Measurements from ENCODE around the gene TPP1.

The TPP1 gene

DNA sequence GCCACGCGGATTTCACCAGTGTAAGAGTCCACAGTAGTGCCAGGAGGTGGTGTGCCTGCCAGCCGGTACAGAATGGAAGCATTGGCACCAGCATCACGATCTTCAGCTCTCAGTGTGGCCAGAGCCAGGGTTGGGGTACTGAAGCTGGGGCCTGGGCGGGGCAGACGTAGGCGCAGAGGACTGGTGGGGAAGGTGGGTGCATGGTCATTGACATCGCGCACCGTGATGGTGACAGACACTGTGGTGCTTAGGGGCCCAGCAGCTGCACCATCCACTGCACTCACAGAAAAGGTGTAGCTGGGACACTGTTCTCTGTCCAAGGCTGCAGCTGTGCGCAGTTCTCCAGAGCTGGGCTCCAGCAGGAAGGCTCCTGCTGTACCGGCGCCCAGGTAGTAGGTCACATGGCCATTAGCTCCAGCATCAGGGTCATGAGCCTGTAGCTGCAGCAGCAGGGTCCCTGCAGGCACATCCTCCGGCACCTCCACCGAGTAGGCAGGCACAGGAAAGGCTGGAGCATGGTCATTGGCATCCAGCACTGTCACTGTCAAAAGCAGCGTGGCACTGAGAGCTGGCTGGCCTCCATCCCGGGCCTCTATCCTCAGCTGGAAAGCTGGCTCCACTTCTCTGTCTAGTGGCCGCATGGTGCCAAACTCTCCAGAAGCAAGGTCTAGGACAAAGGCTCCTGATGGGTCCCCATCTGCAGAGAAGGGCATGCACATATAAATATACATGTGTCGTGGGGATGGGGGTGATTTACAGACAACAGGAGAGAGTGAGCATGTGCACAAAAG, 7.9 kb upstream of the TPP1 start:
- no peak for DNase-seq

DNA sequence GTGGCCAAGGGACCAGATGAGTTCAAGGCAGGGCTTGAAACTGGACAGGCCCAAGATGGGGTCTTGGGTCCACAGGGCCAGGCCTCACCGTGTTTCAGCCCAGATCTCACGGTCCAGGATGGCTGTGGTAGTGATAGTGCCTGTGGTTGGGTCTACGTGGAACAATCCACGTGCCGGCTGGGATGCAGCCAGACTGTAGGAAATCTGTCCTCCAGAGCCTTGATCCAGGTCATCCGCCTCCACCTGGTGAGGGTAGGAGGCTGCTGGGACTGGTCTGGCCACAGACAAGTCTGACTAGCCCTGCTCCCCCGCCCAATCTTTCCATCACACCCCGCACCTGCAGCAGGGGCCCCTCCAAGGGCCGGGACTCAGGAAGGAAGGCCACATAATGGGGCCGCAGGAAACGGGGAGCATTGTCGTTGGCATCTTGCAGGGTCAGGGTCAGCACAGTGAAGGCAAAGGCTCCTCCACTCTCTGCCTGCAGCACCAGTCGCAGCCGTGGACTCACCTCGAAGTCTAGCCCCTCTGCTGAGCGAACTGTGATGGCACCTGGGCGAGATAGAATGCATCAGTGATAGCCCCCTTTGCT, 6.7 kb upstream of the TPP1 start:
- no peak for DNase-seq

DNA sequence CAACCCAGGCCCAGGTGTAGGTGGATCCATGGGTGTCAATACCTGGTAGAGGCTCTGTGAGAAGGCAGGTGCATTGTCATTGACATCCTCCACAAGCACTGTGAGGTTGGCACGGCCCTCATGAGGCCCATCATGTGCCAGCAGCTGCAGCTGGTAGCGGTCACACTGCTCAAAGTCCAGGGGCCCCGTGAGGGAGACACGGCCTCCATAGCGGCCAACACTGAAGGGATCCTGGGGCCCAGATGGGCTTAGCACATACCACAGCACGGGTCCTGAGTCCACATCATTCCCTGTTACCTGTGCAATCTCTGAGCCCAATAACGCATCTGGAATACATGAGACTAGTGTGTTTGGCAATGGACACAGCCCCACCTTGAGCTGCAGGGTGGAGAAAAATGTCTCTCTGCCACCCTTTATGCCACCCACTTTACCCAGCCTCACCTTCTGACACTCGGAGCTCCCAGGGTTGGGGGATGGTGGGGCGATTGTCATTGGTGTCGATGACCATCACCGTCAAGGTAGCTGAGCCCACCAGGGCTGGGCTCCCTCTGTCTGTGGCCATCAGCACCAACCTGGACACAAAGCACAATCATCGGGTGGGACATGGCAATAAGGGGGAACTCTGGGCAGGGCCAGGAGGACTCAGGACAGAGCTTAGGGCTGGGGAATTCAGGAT, 6.1 kb upstream of the TPP1 start:
- DNase-seq: no peak

DNA sequence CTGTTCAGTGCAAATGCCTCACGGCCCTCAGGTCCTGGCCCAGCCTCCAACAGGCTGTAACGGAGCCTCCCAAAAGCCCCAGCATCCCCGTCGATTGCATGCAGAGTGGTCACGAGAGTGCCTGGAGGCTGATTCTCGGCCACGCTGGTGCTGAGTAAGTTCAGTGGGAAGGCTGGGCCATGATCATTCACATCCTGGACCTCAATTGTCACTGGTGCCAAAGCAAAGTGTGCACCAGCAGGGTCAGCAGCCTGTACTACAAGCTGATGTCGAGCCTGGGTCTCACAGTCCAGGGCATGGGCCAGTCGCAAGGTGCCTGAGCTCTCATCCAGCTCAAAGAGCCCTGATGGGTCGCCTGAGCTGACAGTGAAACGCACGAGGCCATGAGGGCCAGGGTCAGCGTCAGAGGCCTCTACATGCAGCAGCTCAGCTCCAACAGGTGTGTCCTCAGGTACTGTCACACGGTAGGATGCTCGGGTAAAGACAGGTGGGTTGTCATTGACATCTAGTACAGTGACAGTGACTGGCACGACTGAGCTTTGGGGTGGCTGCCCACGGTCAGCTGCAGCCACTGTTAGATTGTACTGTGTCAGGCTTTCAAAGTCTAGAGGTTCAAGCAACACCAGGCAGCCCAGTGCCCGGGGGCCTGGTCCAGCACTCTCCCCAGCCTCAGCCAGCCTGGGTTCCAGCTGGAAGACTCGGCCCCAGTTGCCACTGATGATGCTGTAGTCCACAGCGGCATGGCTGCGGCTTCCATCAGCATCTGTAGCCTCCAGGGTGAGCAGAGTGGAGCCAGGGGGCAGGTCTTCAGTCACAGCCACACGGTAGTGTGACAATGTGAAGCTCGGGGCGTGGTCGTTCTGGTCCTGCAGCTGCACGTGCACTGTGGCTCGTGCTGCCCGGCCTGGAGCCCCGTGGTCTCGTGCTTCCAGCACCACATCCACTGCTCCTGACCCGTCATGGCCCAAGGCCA, 4.5 kb upstream of the TPP1 start:
- no peak for DNase-seq

DNA sequence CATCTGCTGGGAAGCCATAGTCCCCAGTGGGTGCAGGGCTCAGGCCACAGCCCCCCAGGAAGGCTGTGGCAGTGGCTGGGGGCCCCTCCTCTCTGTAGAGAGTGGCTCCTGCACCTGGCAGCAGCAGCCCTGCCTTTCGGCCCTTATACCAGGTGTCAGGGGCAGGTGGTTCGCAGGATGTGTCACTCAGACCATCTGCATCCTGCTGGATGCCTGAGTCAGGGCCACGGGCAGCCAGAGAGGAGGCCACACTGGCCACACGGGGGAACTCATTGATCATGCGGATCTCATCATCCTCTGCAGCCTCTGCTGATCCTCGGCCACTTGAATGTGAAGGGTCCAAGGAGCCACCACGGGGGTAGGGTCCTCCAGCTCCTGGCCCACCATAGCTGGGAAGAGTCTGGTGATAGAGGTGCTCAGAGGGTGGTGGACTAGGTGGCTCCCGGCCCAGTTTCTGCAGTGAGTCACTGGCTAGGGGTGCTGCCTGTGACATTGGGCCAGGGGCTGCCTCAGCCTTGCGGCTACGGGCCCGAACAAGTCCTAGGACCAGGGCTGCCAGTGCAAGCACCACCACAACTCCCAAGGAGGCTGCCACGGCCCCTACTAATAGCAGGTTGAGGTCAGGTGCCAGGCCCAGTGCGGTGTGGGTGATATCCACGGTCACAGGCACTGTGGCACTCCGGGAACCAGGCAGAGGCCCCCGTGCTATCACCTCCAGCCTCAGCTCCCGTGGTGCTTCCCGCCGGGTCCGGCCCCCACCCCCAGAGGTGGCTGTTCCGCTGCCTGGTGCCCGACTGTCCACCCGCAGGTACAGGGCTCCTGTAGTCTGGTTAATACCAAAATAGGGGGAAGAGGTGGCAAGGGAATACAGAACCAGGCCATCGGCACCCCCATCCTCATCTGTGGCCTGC, 3.3 kb upstream of the TPP1 start:
- DNase-seq: no peak

DNA sequence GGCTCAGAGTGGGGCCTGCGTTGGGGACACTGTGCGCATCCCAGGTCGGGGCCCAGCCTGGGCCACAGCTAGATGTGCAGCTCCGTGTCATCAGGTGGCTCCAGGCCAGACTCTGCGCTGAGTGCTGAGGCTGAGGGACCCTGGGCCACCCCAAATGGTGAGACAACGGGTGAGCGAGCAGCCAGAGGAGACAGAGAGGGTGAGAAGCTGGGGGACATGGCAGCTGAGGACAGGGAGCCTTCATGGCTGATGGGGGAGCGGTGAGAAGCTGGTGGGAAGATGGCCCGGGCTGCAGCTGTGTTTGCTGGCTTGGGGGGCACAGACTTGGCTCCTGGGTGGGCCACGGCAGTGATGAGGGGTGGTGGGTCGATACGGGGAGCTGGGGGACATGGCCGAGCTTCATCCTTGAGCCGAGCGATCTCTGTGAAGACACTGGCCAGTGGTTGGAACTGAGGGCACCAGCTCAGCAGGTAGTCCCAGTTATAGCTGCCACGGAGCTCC, 2.5 kb upstream of the TPP1 start:
- DNase-seq: no peak

DNA sequence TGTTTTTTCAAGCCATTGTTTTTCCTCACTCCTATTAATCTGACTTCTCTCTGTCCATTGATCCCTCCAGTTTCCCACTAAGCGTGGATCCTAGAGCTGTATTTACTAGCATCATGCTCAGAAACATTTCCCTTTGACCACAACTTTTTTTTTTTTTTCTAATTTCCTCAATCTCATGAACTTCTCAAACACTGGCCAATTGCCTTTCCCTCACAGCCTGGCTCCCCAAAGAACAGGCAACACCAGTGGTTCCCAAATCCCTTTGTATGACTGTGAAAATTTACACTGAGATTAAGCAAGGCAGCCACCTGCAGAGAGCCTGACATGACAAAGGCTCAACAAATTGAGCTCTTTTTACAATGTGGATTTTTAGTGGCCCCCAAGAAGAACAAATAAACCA, 1.4 kb upstream of the TPP1 start:
- DNase-seq: no peak

DNA sequence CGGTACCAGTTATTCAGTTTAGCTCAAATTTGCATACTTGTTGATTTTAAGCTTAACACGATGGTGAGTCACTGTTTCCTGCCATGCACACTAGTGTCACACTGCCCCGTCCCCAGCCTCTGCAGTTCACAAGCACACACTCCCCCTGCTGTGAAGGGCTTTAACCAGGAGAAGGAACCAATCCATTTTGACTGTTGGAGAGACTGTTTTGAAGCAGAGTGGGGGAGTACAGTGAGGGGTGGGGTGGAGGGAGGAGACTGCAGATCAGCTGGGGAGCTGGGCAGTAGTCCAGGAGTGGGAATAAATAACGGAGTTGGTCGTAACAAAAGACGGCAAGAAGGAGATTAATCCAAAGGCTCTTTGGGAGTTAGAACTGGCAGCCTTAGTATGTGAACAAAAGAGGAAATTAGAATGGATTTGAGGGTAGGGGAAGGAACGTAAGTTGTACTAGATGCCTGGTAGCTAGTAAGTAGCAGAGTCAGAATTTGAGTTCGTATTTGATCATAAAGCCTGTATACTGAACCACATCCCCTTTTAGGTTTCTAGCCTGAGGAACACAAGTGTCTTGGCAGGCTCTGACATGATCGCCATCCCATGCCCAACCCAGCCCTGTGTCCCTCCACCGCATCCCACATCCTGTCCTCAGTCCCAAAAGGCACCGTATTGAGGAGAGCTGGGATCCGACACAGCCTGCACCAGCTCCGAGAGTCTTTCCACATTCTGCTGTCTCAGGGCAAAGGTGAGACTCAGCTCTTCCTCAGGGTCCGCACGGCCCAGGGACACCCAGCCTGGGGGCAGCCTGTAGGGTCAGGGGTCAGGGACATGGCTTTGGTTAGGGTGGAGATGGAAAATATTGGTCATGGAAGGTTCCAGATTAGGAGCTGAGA, 862 bp downstream of the TPP1 start:
- no peak for DNase-seq

DNA sequence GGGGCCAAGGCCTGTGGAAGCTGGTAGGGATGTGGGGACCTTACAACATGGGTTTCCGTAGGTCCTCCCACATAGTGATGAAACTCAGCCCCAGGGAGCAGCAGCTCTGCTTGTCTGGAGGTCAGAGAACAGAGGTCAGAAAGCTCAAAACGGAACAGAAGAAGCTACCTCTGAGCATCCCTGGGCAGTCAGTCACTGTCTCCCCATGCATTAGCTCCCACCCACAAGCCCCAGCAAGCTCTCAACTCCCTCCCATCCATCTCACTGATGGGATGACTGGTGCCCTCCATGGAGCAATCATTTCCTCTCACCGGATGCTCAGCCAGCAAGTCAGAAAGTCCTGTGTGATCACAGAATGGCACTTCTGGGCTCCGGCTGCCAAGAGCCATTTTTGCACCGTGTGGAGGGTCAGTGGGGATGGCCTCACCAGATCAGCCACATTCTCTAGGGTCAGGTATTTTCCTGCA, 1.9 kb downstream of the TPP1 start:
- no peak for DNase-seq

DNA sequence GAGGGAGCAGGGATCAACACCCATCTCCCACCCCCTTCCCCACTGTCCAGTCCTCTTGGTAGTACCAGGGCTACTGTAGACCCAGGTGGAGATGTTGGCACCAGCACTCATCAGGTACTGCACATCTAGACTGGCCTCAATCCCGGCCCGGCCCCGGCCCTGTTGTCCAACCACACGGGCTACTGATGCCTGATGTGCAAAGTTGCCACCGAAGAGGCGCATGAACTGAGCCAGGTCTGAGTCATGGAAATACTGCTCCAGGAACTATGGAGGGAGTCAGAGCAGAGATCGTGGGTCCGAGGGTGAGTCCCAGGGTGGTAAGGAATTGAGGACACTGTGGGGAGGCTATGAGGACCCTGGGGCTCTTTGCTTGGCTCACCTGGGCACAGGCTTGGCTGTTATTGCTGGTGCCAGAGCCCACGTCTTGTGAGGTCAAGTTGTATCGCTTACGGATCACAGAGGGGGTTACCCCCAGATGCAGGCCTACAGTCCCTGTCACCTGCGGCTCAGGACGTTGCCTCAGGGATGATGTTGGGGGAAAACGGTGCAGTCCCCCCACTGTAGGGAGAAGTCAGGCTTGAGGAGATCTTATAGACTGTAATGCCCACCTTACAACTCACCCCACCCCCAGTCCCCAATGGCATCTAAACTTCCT, 2.5 kb downstream of the TPP1 start:
- no peak for DNase-seq

DNA sequence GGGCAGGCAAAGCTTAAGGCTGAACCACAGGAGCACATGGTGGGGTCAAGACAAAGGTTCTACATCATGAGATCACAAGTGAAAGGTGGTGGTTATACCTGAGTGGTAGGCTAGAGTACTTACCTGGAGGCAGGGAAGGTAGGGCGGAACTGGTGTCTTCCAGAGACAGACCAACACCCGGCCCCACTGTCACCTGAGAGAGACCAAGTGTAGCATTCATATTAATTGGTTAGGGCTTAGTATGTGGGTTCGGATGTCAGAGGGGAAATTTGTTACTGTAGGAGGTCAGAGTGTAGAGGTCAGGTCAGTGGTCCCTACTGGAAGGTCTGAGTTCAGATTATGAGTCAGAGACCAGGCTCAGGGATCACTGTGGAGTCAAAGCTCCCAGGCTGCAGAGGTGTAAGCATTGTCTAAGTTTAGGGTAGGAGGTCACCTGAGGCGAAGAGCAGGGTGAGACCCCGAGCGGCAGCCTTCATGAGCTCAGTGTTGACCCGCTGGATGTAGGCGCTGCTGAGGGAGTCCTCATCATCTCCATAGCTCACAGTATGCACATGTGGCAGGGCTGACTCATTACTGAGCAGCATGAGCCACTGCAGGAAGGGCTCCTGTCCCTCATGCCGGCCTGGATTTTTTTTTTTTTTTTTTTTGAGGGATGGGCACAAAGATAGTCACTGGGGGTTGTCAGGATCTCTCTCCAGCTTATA, 3.2 kb downstream of the TPP1 start:
- DNase-seq: no peak

DNA sequence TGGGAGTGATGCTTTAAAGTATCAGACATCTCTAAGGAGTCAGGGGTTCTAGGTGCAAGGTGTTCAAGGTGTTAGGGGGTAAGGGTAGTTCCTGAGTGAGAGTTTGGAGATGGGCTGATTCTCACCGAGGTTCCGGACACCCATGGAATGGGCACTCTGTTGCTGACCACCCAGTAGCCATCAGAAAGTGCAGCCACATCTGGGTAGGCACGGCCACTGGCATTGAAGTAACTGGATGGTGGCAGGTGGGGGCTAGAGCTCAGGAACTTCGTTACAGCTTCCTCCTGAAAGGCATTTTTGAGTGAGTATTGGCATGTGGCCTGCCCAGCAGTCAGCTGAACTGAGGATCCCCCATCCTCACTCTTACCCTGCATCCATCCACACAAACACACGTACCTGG, 4.2 kb downstream of the TPP1 start:
- no peak for DNase-seq

DNA sequence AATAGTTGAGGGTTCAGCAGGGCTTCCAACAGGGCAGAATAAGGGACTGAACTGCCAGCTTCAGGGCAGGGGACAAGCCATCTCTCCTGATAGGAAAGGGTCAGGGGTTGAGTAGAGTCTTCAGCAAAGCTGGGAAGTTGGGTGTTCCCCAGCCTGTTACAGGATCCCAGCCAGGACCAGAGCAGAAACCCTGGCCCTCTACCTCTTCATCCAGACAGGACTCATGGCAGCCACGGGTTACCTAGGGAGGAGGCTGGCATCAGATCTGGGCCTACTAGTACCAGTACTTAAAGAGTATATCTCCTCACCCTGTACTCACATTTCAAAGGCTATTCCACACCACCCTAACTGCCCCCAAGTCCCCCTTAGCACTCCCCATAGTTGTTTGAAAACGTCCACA, 4.8 kb downstream of the TPP1 start:
- DNase-seq: peak; percentile 45

DNA sequence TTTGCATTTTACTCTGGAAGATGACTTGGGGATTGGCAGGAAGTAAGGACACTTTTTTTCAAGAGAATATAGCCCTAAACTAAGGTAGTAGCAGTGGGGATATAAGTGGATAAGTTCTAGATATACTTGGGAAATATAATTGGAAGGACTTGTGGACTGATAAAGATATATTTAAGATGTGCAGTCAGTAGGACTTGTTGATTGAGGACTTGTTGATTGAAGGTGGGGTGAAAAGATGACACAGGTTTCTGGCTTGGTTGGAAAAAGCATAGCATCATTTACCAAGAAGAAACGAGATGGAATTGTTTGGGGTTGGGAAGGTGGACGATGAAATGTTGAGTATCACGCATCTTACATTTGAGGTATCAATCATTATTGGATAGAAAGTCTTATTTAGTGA, 5.7 kb downstream of the TPP1 start:
- DNase-seq: no peak

DNA sequence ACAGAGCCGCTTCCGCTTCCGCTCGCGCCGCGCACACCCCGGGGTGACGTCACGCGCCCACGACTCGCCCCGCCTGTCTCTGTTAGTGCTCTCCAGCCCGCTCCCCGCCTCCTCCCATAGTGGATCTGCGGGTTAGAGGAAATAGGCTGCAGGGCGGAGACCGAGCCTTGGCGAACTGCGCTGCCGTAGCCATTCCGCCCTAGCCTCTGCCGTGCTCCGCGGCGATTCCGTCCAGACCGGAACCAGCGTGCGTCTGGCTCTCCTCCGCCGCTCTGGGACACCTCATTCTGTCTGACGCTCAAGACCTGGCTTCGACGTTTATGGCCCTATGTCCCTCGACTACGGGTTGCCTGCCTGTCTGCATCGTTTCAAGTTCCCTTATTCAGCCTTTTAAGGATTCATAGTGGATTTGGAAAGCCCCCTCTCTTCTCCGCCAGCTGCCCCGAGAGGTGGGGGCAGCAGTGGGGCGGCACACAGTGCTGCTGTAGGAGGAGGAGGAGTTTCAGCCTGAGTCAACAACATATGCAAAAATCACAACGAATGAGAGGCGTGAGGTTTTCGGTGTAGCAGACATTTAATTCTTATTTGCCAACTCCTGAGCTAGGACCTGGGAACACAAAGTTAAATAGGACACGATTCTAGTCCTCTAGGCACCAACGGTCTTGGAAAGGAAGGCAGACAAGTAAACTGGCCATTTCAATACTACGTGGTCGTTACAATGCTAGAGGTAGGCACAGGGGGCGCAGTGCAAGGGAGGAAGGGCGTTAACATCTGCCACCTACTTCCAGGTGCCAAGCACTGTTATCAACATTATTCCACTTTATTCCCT, 6.8 kb downstream of the TPP1 start, which contains the start of gene TAF10:
Gene TAF10 (minus strand): TSS at position 4 of the 829 bp plus-strand sequence. CDS start 27 bp downstream, outside the sequence.
- DNase-seq: peak; percentile 98

DNA sequence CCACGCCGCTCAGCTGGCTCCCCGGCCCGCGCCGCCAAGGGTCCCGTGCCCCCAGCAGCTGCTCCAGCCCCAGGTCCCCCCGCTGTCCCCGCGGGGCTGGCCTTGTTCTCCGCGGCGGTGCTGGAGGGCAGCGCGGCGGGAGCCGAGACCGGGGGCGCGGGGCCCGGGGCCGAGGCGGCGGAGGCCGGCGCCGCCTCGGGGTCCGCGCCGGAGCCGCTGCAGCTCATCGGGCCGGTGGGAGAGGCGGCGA, 7.3 kb downstream of the TPP1 start:
- DNase-seq: no peak

DNA sequence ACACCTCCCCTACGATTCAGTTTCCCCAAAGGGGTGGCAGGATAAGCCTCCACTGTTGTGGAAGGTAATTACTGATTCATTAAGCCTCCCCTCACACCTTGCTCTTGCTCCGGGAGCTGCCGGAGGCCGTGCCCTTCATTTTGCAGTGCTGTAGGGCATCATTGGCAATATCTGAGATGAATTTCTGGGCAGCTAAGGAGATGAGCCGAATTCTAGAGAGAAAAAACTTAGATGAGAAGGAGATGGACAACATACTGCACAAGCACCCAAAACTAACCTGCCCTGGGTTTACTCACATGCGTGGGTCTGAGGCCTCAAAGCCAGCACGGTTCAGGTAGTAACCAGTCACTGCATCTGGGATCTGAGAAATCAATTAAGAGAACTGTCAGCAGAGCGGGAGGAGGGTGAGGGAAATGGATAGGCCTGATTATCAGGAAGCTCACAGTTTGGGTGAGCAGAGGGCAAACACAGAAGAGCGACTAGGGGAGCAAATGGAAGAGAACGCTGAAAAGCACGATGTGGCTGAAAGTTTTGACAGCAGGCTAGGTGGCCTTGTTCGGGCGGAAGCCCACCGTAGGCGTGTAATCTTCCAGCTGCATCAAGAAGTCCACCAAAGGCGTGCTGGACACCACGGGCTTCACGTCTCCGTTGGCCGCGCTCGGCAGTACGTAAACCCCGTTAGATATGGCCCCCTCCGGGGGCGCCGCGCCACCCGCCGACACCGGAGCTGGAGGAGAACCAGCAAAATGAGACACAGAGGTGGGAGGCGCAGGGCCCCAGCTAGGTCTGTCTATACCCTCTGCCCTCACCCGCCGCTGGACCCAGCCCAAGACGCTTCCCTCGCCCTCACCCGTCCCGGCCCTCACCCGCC, 7.9 kb downstream of the TPP1 start:
- DNase-seq: no peak

DNA sequence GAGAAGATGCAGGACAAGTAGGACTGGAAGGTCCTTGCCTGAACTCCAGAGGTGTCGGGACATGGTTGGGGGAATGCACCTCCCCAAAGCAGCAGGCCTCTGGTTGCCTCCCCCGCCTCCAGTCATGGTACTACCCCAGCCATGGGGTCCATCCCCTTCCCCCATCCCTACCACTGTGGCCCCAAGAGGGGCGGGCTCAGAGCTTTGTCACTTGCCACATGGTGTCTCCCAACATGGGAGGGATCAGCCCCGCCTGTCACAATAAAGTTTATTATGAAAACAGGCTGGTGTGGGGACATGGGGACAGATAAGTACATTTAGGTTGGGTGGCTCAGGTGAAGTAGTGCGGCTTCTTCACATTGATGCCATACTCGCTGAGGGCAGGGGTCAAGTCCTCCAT, 8.6 kb downstream of the TPP1 start:
- peak; percentile 50 for DNase-seq
